GM21526 (cell line): Measurements from ENCODE around the gene GDAP1L1.

Experiments
- ATAC-seq: cut with Tn5 transposase; IDR thresholded peaks from one replicate; pipeline ENCODE4 v1.9.1; 2021; ENCODE audit warnings: moderate library complexity; ENCODE audit not compliant: unreplicated experiment, low FRiP score

Gene GDAP1L1

DNA sequence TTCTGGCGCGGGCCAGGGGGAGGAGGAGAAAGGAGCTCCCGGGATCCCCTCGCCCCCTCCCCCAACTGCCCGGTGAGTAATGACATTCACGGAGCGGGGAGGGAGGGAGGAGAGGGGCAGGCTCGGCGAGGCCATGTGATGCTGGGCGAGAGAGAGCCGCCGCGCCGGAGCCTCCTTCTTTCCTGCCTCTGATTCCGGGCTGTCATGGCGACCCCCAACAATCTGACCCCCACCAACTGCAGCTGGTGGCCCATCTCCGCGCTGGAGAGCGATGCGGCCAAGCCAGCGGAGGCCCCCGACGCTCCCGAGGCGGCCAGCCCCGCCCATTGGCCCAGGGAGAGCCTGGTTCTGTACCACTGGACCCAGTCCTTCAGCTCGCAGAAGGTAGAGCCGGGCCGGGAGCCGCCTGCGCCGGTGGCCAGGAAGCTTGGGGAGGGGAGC lies at the start of gene GDAP1L1:
TSS of gene GDAP1L1 (plus strand) at position 178 of the 441 bp plus-strand sequence. CDS start at position 205, 27 bp downstream.
- no peak for ATAC-seq

DNA sequence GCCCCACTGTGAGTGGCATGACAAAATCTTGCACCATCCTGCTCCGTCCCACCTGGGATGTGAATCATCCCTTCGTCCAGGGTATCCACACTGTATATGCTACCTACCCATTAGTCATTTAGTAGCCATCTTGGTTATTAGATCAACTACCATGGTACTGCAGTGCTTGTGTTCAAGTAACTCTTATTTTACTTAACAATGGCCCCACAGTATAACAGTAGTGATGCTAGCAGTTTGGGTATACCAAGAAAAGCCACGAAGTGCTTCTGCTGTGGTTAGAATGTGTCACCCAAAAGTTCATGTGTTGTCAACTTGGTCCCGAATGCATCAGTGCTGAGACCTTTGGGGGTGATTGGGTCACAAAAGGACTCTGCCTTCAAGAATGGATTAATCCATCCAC lies 48.2 kb upstream of the GDAP1L1 start:
- no peak for ATAC-seq

DNA sequence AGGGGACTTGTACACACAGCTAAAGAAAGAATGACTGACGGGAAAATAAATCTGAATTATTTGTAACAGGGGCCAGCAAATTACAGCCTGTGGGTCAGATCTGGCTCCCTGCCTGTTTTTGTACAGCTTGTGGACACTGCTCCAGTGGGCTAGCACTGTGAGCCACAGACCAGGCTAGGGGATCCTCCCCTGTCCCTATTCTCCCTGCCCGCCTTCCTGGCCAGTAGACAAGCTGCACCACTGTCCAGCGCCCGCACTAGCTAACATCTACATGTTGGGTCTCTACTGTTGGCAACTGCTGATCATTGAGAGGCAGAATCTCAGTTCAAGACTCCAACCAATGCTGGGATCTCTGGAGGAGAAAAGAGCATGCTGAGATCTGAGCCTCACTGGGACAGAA lies 47.2 kb upstream of the GDAP1L1 start:
- no peak for ATAC-seq

DNA sequence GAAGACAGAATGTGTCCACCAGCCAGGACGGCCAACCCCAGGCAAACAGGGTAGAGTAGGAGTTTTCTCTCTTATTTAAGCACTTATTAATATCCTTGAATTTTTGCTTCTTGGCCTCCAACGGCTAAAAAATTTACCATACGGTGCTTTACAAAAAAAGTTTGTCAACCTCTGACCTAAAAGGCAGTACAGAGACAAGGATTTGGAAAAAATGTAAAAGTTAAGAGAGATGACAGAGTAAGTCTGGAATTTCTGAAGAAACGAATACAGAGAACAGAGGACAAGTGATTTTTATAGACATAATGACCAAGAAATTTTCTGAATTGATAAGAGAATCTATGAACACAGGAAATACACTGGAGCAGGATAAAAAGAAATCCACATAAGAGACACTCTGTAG lies 46.7 kb upstream of the GDAP1L1 start:
- ATAC-seq: no peak

DNA sequence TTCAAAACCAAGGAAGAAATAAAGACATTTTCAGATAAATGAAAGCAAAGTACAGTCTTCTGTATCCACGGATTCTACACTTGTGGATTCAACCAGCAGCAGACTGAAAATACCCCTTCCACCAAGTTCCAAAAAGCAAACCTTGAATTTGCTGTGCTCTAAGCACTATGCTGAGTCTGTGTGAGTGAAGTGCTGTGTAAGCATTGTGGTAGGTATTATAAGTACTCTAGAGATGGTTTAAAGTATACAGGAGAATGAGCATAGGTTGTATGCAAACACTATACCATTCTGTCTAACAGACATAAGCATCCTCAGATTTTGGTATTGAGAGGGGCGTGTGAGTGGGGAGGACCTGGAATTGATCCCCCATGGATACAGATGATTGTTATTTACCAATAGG lies 46.1 kb upstream of the GDAP1L1 start:
- no peak for ATAC-seq

DNA sequence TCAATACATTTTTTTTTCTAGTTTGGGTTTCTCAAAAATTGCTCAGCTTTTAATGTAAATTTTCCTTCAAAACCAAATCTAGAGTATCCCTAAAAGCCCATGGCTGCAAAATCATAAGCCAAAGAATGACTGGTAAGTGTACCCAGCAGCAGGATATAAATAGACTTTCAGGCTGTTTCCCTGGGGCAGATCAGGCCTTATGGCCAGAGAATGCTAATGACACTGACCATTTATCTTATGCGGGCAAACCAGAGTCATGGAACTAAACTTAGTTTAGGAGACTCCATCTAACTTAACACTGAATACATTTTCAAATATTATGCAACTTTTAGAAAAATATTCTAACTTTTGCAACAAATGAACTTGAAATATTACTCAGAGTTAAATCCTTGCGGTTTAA lies 43.9 kb upstream of the GDAP1L1 start:
- no peak for ATAC-seq

DNA sequence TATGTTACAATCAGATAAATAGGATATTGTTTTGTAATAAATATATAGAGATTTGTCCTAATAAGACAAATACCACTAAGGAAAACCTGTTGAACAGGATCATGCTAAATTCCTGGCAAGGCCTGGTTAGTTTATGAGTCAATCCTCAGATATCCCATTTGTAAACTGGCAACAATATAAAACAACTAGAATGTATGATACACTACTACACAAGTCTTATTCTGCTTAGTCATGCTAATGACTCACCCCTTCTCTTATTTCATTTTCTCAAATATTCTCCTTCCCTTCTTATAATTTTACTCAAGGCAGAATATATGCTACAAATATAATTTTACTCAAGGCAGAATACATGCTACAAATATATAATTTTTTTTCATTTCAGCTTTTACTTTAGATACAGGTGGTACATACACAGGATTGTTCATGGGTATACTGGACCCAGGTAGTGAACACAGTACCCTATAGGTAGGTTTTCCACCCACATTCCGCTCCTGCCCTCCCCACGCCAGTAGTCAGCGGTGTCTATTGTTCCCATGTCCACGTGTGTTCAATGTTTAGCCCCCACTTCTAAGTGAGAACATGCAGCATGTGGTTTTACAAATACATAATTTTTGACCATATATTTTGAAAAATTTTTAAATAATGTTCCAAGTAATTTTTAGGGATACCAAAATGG lies 42.8 kb upstream of the GDAP1L1 start:
- ATAC-seq: no peak

- no peak for ATAC-seq
Measured at GRCh38 chr20:44204832-44205215, 42.3 kb upstream of the GDAP1L1 start.

- ATAC-seq: no peak
Measured at GRCh38 chr20:44206132-44206531, 41.0 kb upstream of the GDAP1L1 start.

GRCh38 chr20:44207126-44207723 lies 39.9 kb upstream of the GDAP1L1 start:
- no peak for ATAC-seq

DNA sequence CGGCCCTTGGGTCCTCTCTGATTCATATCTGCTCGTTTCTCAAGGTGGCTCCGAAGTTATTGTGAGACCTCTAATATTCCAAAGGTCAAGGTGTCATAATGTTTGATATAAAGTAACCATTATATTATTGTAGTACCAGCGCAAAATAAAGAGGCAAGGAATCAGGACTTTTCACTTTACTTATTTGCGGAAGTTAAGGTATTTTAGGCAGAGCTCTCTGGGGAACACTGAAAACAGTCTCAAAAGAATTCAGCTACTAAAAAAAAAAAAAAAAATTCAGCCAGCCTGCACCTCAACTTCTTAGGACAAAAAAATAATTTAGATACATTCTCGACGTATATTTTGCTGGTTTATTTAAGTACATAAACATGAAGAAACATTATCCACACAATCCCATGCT lies 38.9 kb upstream of the GDAP1L1 start:
- no peak for ATAC-seq

DNA sequence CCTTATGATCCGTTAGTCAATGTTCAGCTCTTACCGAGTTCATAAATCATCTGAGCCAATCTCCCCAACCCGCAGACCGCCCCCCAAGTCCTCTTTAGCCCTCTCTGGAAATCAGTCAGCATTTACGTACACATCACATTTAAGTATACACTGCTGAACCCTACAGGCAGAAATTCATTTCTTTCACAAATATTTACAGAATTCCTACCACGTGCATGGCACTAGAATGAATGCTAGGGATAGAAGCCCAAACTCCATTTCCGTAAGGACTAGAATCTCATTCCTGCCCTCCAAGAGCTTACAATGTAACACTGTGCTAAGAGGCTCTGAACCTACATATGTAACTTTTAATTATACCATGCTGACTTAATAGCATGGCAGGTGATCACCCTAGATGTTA lies 38.3 kb upstream of the GDAP1L1 start:
- ATAC-seq: no peak

DNA sequence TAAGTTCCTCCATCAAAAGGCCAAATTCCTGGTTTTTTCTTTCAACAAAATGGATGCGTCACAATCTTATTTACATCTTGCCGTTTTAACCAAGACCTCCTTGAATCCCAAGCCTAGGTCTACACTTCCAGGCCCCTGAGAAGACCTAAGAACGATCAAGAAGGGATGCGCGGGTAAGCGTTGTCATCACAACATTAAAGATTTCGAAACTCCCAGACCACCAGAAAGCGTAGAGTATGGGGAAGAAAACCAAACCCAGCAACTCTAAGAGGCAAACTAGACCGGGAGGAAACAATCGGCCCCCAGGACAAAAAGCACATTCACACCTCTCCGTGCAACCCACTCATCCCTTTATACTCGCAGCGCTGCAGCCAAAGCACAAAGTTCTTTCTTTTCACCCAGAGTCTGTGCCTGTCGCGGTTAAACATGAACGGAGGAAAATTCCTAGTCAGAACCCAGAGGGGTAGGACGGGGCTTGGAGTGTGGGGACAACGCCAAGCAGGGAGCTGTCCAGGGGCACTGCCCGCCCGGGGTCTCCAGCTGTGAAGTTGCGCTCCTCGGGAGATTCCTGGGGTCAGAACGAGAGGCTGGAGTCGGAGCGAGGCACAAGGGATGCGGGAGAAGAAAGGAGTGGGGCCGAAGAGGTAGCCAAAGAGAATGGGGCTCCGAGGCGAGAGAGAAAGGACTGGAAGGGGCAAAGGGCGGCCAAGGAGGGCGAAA lies 37.3 kb upstream of the GDAP1L1 start:
- no peak for ATAC-seq

DNA sequence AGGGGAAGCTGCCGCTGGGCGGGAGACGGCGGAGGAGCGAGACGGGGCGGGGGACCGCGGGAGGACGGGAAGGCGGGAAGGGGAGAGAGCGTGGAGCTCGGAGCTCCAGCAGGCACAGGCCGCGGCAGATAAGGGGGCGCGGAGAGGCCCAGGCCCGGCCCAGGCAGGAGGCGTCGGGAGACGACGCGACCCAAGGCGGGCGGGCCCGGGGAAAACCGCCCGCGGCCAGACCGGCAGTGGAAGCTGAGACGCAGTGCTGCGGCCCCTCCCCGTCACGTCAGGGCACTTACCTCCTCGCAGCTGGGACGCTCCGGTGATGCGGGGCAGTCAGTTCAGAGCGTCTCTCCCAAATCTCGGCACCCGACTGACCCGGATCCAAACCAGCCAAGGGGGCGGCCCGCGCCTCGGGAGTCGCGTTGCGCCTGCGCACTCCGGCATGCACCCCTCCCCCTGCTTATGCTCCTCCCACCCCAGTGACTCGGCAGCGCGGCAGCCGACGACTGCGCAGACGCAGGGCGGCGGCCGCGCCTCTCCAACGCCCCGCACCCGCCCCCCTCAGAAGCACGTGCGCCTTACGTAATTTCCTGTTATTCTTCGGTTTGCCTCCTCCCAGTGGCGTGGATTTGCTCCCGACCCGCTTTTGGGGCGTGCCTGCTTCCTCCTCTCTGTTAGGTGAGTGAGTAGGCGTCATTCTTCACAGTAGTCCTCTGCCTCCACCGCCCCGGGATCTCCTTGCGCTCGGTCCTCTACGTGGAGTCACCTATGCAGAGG lies 36.5 kb upstream of the GDAP1L1 start, which contains the start of gene OSER1:
TSS of gene OSER1 (minus strand) at position 366 of the 771 bp plus-strand sequence. CDS start 3,814 bp downstream, outside the sequence.
- ATAC-seq: peak; percentile 81

- ATAC-seq: no peak
Measured at GRCh38 chr20:44211177-44212039, 35.7 kb upstream of the GDAP1L1 start.

GRCh38 chr20:44212792-44213191 lies 34.3 kb upstream of the GDAP1L1 start:
- no peak for ATAC-seq

DNA sequence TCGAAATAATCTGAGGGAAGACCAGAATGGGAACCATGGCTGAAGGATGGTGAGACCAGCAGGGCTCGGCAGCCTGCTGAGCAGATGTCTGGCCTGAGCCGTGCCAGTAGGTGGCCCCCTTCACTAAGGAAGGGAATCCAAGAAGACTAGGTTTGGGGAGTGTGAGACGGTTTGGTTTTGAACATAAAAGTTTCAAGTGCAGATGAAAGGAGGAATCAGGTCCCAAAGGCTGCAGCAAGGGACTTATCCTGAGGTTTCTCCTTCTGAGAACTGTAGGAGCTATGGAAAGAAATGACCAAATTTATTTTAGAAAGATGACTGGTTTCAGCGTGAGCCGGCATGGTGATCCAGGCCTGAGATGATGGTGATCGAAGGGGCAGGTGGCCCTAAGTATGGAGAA lies 32.0 kb upstream of the GDAP1L1 start:
- no peak for ATAC-seq

- no peak for ATAC-seq
Measured at GRCh38 chr20:44217342-44218092, 29.6 kb upstream of the GDAP1L1 start.

GRCh38 chr20:44218446-44218845 lies 28.7 kb upstream of the GDAP1L1 start:
- no peak for ATAC-seq
